ENCODE data around the gene TMC8.

Gene TMC8

GRCh38 chr17:78180083-78180482 lies 49.5 kb downstream of the TMC8 start:
- TF ChIP-seq FOXM1 (IDR thresholded peaks at IDR 0.05; ENCODE audit: borderline replicate concordance, low read depth) (no peak), TEAD4 (IDR thresholded peaks at IDR 0.05) (no peak), ZBTB7A (IDR thresholded peaks at IDR 0.05; ENCODE audit: low read depth) (no peak), TCF12 (IDR thresholded peaks at IDR 0.05; ENCODE audit: low read depth) (no peak), REST (IDR thresholded peaks at IDR 0.05; ENCODE audit: low read depth) (no peak), CEBPB (IDR thresholded peaks at IDR 0.05) (no peak), TAF1 (IDR thresholded peaks at IDR 0.05; ENCODE audit: low read depth) (no peak), YY1 (IDR thresholded peaks at IDR 0.05; ENCODE audit: low read depth) (no peak), EP300 (IDR thresholded peaks at IDR 0.05; ENCODE audit: borderline replicate concordance) (no peak), RAD21 (IDR thresholded peaks at IDR 0.05; ENCODE audit: low read depth) (no peak), MAX (IDR thresholded peaks at IDR 0.05) (no peak), USF1 (IDR thresholded peaks at IDR 0.05) (no peak), EGR1 (IDR thresholded peaks at IDR 0.05) (no peak), NFIC (IDR thresholded peaks at IDR 0.05) (no peak), CREB1 (IDR thresholded peaks at IDR 0.05; ENCODE audit: low read depth) (no peak)

- TF ChIP-seq YY1 (IDR thresholded peaks at IDR 0.05; ENCODE audit: low read depth) (no peak), NFIC (IDR thresholded peaks at IDR 0.05) (no peak), CREB1 (IDR thresholded peaks at IDR 0.05; ENCODE audit: low read depth) (no peak), FOXM1 (IDR thresholded peaks at IDR 0.05; ENCODE audit: borderline replicate concordance, low read depth) (no peak), TCF12 (IDR thresholded peaks at IDR 0.05; ENCODE audit: low read depth) (no peak), ZBTB7A (IDR thresholded peaks at IDR 0.05; ENCODE audit: low read depth) (no peak), MAX (IDR thresholded peaks at IDR 0.05) (no peak), EGR1 (IDR thresholded peaks at IDR 0.05) (no peak), CEBPB (IDR thresholded peaks at IDR 0.05) (no peak), RAD21 (IDR thresholded peaks at IDR 0.05; ENCODE audit: low read depth) (no peak), TEAD4 (IDR thresholded peaks at IDR 0.05) (no peak), USF1 (IDR thresholded peaks at IDR 0.05) (no peak), TAF1 (IDR thresholded peaks at IDR 0.05; ENCODE audit: low read depth) (no peak), EP300 (IDR thresholded peaks at IDR 0.05; ENCODE audit: borderline replicate concordance) (no peak), REST (IDR thresholded peaks at IDR 0.05; ENCODE audit: low read depth) (no peak)
Observed at GRCh38 chr17:78180508-78180907, 49.9 kb downstream of the TMC8 start.

GRCh38 chr17:78182504-78182903 lies 51.9 kb downstream of the TMC8 start:
- TF ChIP-seq REST (IDR thresholded peaks at IDR 0.05; ENCODE audit: low read depth) (no peak), TCF12 (IDR thresholded peaks at IDR 0.05; ENCODE audit: low read depth) (no peak), YY1 (IDR thresholded peaks at IDR 0.05; ENCODE audit: low read depth) (no peak), TAF1 (IDR thresholded peaks at IDR 0.05; ENCODE audit: low read depth) (no peak), USF1 (IDR thresholded peaks at IDR 0.05) (no peak), CREB1 (IDR thresholded peaks at IDR 0.05; ENCODE audit: low read depth) (no peak), NFIC (IDR thresholded peaks at IDR 0.05) (no peak), RAD21 (IDR thresholded peaks at IDR 0.05; ENCODE audit: low read depth) (no peak), ZBTB7A (IDR thresholded peaks at IDR 0.05; ENCODE audit: low read depth) (no peak), CEBPB (IDR thresholded peaks at IDR 0.05) (no peak), EGR1 (IDR thresholded peaks at IDR 0.05) (no peak), EP300 (IDR thresholded peaks at IDR 0.05; ENCODE audit: borderline replicate concordance) (no peak), TEAD4 (IDR thresholded peaks at IDR 0.05) (no peak), FOXM1 (IDR thresholded peaks at IDR 0.05; ENCODE audit: borderline replicate concordance, low read depth) (no peak), MAX (IDR thresholded peaks at IDR 0.05) (no peak)

All from Ishikawa (cell line).